Urothelium cell line (cell line): ENCODE data around the gene NSMF.

ENCODE experiments used
- DNase-seq: peaks from one replicate; pipeline ENCODE4 v3.0.0; 2011; ENCODE audit warnings: low spot score, mixed read lengths
- FAIRE-seq: peaks from 2 replicates; lab custom pipeline; 2011; peaks lifted over from hg19 to GRCh38; lab: Jason Lieb, UNC

NSMF gene

GRCh38 chr9:137398561-137399468 is 60.3 kb downstream of the NSMF start:
- DNase-seq (no peak), FAIRE-seq (peak; percentile 52)

- DNase-seq (no peak), FAIRE-seq (no peak)
These were observed 61.3 kb downstream of the NSMF start for GRCh38 chr9:137397675-137398423.
